ENCODE results near the gene ABI3. TPM values are rescaled to one million over a fixed set of nuclear protein-coding genes. Genes with fewer than 3 reads are reported as not detected.
A peak's percentile ranks its signal among the peaks of the same experiment; 100 is the strongest.

The ABI3 gene
- total RNA-seq, 4 donors from 2014 or later = 9.6 to 14.4 (median 12.0) TPM

GRCh38 chr17:49229805-49230600, 19.5 kb downstream of the ABI3 start:
- WGBS, 2 donors = 2 to 6% methylated on average over 19 to 31 of the region's 36 CpGs
- Histone ChIP-seq H3K4me1 (peaks cover 0 to 19% (median 11%) of the 10 kb centered on the region in 4 donors), H3K27ac (no peak overlapping the region), H3K4me3 (peak overlapping the region; percentile 20 to 62 (median 55)), H3K27me3 (peaks cover 0 to 63% of the 10 kb centered on the region in 2 donors), H3K36me3 (no peaks in the 10 kb centered on the region), H3K9me3 (no peaks in the 10 kb centered on the region)
- TF ChIP-seq EP300 (IDR thresholded peaks at IDR 0.05) (no peak), CTCF (IDR thresholded peaks at IDR 0.05) (no peak), POLR2A (IDR thresholded peaks at IDR 0.05) (no peak)
- no peak for DNase-seq (ENCODE audit: low spot score in 2 of 2)

GRCh38 chr17:49230636-49231562, 20.4 kb downstream of the ABI3 start, which contains the start of gene PHOSPHO1:
Gene PHOSPHO1, minus strand, starts transcription at chr17:49230787. Its CDS starts 4,096 bp downstream, at chr17:49226691.
- DNase-seq (ENCODE audit: low spot score in 2 of 2) = peak; percentile 53 to 54
- Histone ChIP-seq H3K4me1 (peaks cover 0 to 19% (median 11%) of the 10 kb centered on the region in 4 donors), H3K27me3 (peaks cover 0 to 54% of the 10 kb centered on the region in 2 donors), H3K36me3 (no peaks in the 10 kb centered on the region), H3K9me3 (no peaks in the 10 kb centered on the region), H3K27ac (no peak within 1 kb of the TSS), H3K4me3 (peak within 1 kb of the TSS; percentile 20 to 62 (median 55))
- 5 to 6% methylated on average over 45 to 48 of the region's 58 CpGs for WGBS, 2 donors
- TF ChIP-seq EP300 (IDR thresholded peaks at IDR 0.05) = no peak
- no peak for TF ChIP-seq CTCF (IDR thresholded peaks at IDR 0.05)
- TF ChIP-seq POLR2A (IDR thresholded peaks at IDR 0.05) = no peak

GRCh38 chr17:49231563-49231894, 21.0 kb downstream of the ABI3 start:
- Histone ChIP-seq H3K27me3 (peaks cover 0 to 50% of the 10 kb centered on the region in 2 donors), H3K36me3 (no peaks in the 10 kb centered on the region), H3K9me3 (no peaks in the 10 kb centered on the region), H3K4me1 (peaks cover 0 to 19% (median 11%) of the 10 kb centered on the region in 4 donors), H3K4me3 (no peak overlapping the region), H3K27ac (no peak overlapping the region)
- no peak for TF ChIP-seq POLR2A (IDR thresholded peaks at IDR 0.05)
- 63 to 77% methylated on average over 7 of the region's 7 CpGs for WGBS, 2 donors
- DNase-seq (ENCODE audit: low spot score in 2 of 2) = no peak

GRCh38 chr17:49234509-49235080, 24.1 kb downstream of the ABI3 start:
- no peak for TF ChIP-seq POLR2A (IDR thresholded peaks at IDR 0.05)
- TF ChIP-seq EP300 (IDR thresholded peaks at IDR 0.05) = no peak
- no peak for TF ChIP-seq CTCF (IDR thresholded peaks at IDR 0.05)
- Histone ChIP-seq H3K9me3 (no peaks in the 10 kb centered on the region), H3K27me3 (peaks cover 0 to 29% of the 10 kb centered on the region in 2 donors), H3K4me1 (peaks cover 0 to 18% (median 11%) of the 10 kb centered on the region in 4 donors), H3K27ac (no peak overlapping the region), H3K36me3 (no peaks in the 10 kb centered on the region), H3K4me3 (no peak overlapping the region)
- DNase-seq (ENCODE audit: low spot score in 2 of 2) = no peak
- WGBS, 2 donors = 90 to 92% methylated on average over 5 of the region's 5 CpGs

GRCh38 chr17:49235896-49236295, 25.4 kb downstream of the ABI3 start:
- H3K27ac ChIP-seq = no peak overlapping the region

More at GRCh38 chr17:49235896-49236295, 25.4 kb downstream of the ABI3 start:
- Histone ChIP-seq H3K9me3 (no peaks in the 10 kb centered on the region), H3K36me3 (no peaks in the 10 kb centered on the region), H3K4me3 (no peak overlapping the region), H3K27me3 (peaks cover 0 to 18% of the 10 kb centered on the region in 2 donors), H3K4me1 (peaks cover 0 to 7% (median 2%) of the 10 kb centered on the region in 4 donors)
- no peak for TF ChIP-seq CTCF (IDR thresholded peaks at IDR 0.05)
- TF ChIP-seq POLR2A (IDR thresholded peaks at IDR 0.05) = no peak
- no peak for TF ChIP-seq EP300 (IDR thresholded peaks at IDR 0.05)
- WGBS, 2 donors = 72 to 78% methylated on average over 4 of the region's 4 CpGs
- no peak for DNase-seq (ENCODE audit: low spot score in 2 of 2)
